Omental fat pad (tissue), 4 donors: ENCODE results near the gene ADAMTSL2. TPM values are rescaled to one million over a fixed set of nuclear protein-coding genes. Genes with fewer than 3 reads are reported as not detected.

Source experiments
- ATAC-seq: fragments of 150-250 bp; one replicate; pipeline ENCODE4 v1.9.1; 2016; ENCODE audit warnings: mild to moderate bottlenecking, moderate library complexity; ENCODE audit not compliant: low FRiP score
- DNase-seq: peaks from one replicate; pipeline ENCODE4 v3.0.0-alpha.2; 2019; ENCODE audit warnings: low spot score
- CTCF ChIP-seq, 3 donors: fragments of 450-650 bp; IDR thresholded peaks; one replicate each; pipeline ENCODE4 v1.5.1; 2016 to 2017; ENCODE audit warnings: antibody characterized with exemption in 3 of 3, mild to moderate bottlenecking in 3 of 3, moderate library complexity in 2 of 3
- total RNA-seq, 4 donors: library from RNA; depleted of rRNA; stranded (reverse); fragments of >200 nt; gene quantifications; one replicate each; pipeline ENCODE4 v1.1.0, GENCODE V29; 2016

The ADAMTSL2 gene
- total RNA-seq, 4 donors from 2014 or later, result 0.63 to 4.7 (median 1.4) TPM

GRCh38 chr9:133607381-133607780, 72.9 kb downstream of the ADAMTSL2 start:
- DNase-seq (no peak), ATAC-seq (no peak)
- TF ChIP-seq CTCF (IDR thresholded peaks at IDR 0.05), result no peak

GRCh38 chr9:133607976-133608375, 73.5 kb downstream of the ADAMTSL2 start:
- TF ChIP-seq CTCF (IDR thresholded peaks at IDR 0.05), result no peak
- DNase-seq (no peak), ATAC-seq (no peak)

GRCh38 chr9:133608382-133608781, 73.9 kb downstream of the ADAMTSL2 start:
- TF ChIP-seq CTCF (IDR thresholded peaks at IDR 0.05), result no peak
- no peak for DNase-seq
- ATAC-seq, result no peak

- no peak for DNase-seq
- no peak for TF ChIP-seq CTCF (IDR thresholded peaks at IDR 0.05)
- ATAC-seq, result no peak
Observed at GRCh38 chr9:133608889-133609288, 74.4 kb downstream of the ADAMTSL2 start.

- DNase-seq (no peak), ATAC-seq (no peak)
- TF ChIP-seq CTCF (IDR thresholded peaks at IDR 0.05), result no peak
Observed at GRCh38 chr9:133609311-133610098, 75.0 kb downstream of the ADAMTSL2 start, which contains the start of gene FAM163B. Gene FAM163B (minus strand): TSS chr9:133609389. CDS start chr9:133580223, 29,166 bp downstream.

- TF ChIP-seq CTCF (IDR thresholded peaks at IDR 0.05), result no peak
- DNase-seq, result no peak
- no peak for ATAC-seq
Observed at GRCh38 chr9:133610845-133611244, 76.3 kb downstream of the ADAMTSL2 start.

GRCh38 chr9:133612051-133612450, 77.5 kb downstream of the ADAMTSL2 start:
- no peak for ATAC-seq
- no peak for TF ChIP-seq CTCF (IDR thresholded peaks at IDR 0.05)
- no peak for DNase-seq
